GM12878 (cell line): ENCODE data around the gene FNDC4.

ENCODE experiments used
- CBFB ChIP-seq: IDR thresholded peaks from 2 replicates; pipeline ENCODE4 v1.6.1; 2016; ENCODE audit warnings: antibody characterized with exemption, low read depth
- CEBPB ChIP-seq, 2 experiments: fragments of 150-350 bp in 1 of 2; IDR thresholded peaks; 2 replicates each; pipeline ENCODE4 v1.6.1; 2012 to 2014; ENCODE audit warnings: low read depth in 2 of 2, low read length in 2 of 2, borderline replicate concordance in 1 of 2, inconsistent platforms in 1 of 2
- EP300 ChIP-seq, 2 experiments: fragments of 150-350 bp in 1 of 2; IDR thresholded peaks; 2 replicates each; pipeline ENCODE4 v1.6.1; 2011 to 2012; ENCODE audit warnings: low read depth in 2 of 2, low read length in 2 of 2, borderline replicate concordance in 1 of 2, improper control_type of control experiment in 1 of 2, inconsistent platforms in 1 of 2; ENCODE audit not compliant: control insufficient read depth in 1 of 2
- EZH2 ChIP-seq: IDR thresholded peaks from 2 replicates; pipeline ENCODE4 v1.6.1; 2012; ENCODE audit warnings: low read depth, mild to moderate bottlenecking, control low read depth, inconsistent platforms, low read length, borderline replicate concordance; ENCODE audit not compliant: control insufficient read depth
- IKZF2 ChIP-seq, 2 experiments: fragments of 450-650 bp; IDR thresholded peaks; 2 replicates each; pipeline ENCODE4 v1.6.1; 2017; ENCODE audit warnings: mild to moderate bottlenecking in 2 of 2, moderate library complexity in 2 of 2
- JUND ChIP-seq: IDR thresholded peaks from 2 replicates; pipeline ENCODE4 v1.6.1; 2012; ENCODE audit warnings: low read depth, mild to moderate bottlenecking, low read length, improper control_type of control experiment, moderate library complexity
- POLR2AphosphoS5 ChIP-seq: IDR thresholded peaks from 2 replicates; pipeline ENCODE4 v1.6.1; 2011; ENCODE audit warnings: mild to moderate bottlenecking, low read length, inconsistent platforms
- TF ChIP-seq, protein P1 (sequence below): IDR thresholded peaks from 2 replicates; pipeline ENCODE4 v1.6.1; 2011; ENCODE audit warnings: borderline replicate concordance, low read depth, mild to moderate bottlenecking, moderate library complexity, low read length; ENCODE audit not compliant: insufficient read depth, poor library complexity, severe bottlenecking
- TF ChIP-seq, protein P2 (sequence below): IDR thresholded peaks from 2 replicates; pipeline ENCODE4 v1.6.1; 2011; ENCODE audit warnings: low read depth, low read length, improper control_type of control experiment, borderline replicate concordance
- TF ChIP-seq, protein P3 (sequence below), 3 experiments: IDR thresholded peaks in 2 of 3; conservative IDR thresholded peaks in 1 of 3; 2 replicates each; pipeline ENCODE4 v1.5.1; 2011; ENCODE audit warnings: low read depth in 3 of 3, low read length in 3 of 3, mild to moderate bottlenecking in 3 of 3, control low read depth in 2 of 3, moderate library complexity in 2 of 3, inconsistent platforms in 1 of 3, mixed read lengths in 1 of 3; ENCODE audit not compliant: control insufficient read depth in 2 of 3, insufficient read depth in 1 of 3; ENCODE audit errors: extremely low read depth in 1 of 3
- TF ChIP-seq, protein P4 (sequence below): fragments of 450-650 bp; IDR thresholded peaks from 2 replicates; pipeline ENCODE4 v1.6.1; 2014; ENCODE audit warnings: mild to moderate bottlenecking
- TF ChIP-seq, protein P5 (sequence below): fragments of 450-650 bp; formaldehyde crosslinking; IDR thresholded peaks from 2 replicates; pipeline ENCODE4 v1.4.0; 2022; ENCODE audit warnings: mild to moderate bottlenecking, moderate library complexity
- TF ChIP-seq, protein P6 (sequence below): IDR thresholded peaks from 2 replicates; pipeline ENCODE4 v1.6.1; 2012; ENCODE audit warnings: mild to moderate bottlenecking, low read depth, low read length
- TF ChIP-seq, protein P7 (sequence below): IDR thresholded peaks from 2 replicates; pipeline ENCODE4 v1.6.1; 2011; ENCODE audit warnings: borderline replicate concordance, low read depth, mild to moderate bottlenecking, moderate library complexity, mixed read lengths, low read length; ENCODE audit not compliant: insufficient read depth; ENCODE audit errors: extremely low read length

DNA sequence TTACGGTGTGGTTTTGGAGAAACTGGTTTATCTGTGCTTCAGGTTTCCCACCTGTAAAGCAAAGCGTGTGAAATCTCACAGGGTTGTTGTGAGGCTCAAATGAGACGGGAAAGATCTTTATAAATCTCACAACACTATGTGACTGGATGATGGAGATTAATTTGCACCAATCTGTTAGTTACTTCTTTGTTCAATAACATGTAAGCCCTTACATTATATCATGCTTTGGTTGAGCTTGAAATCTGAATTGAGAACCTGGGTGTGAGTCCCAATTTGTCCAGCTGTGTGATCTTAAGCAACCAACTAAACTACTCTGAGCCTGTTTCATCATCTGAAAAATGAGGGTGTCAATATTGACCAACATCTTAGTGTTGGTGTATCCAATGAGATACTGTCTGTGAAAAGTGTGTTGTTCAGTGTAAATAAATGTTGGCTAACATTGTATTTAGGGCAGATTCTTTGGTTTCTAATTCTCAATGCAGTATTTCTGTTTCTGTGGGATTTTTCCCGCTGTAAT is 898 bp upstream of the FNDC4 start:
- TF ChIP-seq, protein P1, sequence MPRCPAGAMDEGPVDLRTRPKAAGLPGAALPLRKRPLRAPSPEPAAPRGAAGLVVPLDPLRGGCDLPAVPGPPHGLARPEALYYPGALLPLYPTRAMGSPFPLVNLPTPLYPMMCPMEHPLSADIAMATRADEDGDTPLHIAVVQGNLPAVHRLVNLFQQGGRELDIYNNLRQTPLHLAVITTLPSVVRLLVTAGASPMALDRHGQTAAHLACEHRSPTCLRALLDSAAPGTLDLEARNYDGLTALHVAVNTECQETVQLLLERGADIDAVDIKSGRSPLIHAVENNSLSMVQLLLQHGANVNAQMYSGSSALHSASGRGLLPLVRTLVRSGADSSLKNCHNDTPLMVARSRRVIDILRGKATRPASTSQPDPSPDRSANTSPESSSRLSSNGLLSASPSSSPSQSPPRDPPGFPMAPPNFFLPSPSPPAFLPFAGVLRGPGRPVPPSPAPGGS = no peak
- TF ChIP-seq, protein P2, sequence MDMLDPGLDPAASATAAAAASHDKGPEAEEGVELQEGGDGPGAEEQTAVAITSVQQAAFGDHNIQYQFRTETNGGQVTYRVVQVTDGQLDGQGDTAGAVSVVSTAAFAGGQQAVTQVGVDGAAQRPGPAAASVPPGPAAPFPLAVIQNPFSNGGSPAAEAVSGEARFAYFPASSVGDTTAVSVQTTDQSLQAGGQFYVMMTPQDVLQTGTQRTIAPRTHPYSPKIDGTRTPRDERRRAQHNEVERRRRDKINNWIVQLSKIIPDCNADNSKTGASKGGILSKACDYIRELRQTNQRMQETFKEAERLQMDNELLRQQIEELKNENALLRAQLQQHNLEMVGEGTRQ = no peak
- TF ChIP-seq EP300 (IDR thresholded peaks at IDR 0.05; ENCODE audit: borderline replicate concordance in 1 of 2, control insufficient read depth in 1 of 2, low read depth in 2 of 2, low read length in 2 of 2) (no peak), CEBPB (IDR thresholded peaks at IDR 0.05; ENCODE audit: borderline replicate concordance in 1 of 2, low read depth in 2 of 2, low read length in 2 of 2) (no peak), IKZF2 (IDR thresholded peaks at IDR 0.05) (no peak), JUND (no peak), POLR2AphosphoS5 (no peak), CBFB (no peak), EZH2 (no peak)
- TF ChIP-seq, protein P3, sequence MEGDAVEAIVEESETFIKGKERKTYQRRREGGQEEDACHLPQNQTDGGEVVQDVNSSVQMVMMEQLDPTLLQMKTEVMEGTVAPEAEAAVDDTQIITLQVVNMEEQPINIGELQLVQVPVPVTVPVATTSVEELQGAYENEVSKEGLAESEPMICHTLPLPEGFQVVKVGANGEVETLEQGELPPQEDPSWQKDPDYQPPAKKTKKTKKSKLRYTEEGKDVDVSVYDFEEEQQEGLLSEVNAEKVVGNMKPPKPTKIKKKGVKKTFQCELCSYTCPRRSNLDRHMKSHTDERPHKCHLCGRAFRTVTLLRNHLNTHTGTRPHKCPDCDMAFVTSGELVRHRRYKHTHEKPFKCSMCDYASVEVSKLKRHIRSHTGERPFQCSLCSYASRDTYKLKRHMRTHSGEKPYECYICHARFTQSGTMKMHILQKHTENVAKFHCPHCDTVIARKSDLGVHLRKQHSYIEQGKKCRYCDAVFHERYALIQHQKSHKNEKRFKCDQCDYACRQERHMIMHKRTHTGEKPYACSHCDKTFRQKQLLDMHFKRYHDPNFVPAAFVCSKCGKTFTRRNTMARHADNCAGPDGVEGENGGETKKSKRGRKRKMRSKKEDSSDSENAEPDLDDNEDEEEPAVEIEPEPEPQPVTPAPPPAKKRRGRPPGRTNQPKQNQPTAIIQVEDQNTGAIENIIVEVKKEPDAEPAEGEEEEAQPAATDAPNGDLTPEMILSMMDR (IDR thresholded peaks at IDR 0.05 in 2 of 3, conservative IDR thresholded peaks at IDR 0.05 in 1 of 3; ENCODE audit: control insufficient read depth in 2 of 3, extremely low read depth in 1 of 3, insufficient read depth in 1 of 3, low read depth in 3 of 3, low read length in 3 of 3) = no peak
- TF ChIP-seq, protein P4, sequence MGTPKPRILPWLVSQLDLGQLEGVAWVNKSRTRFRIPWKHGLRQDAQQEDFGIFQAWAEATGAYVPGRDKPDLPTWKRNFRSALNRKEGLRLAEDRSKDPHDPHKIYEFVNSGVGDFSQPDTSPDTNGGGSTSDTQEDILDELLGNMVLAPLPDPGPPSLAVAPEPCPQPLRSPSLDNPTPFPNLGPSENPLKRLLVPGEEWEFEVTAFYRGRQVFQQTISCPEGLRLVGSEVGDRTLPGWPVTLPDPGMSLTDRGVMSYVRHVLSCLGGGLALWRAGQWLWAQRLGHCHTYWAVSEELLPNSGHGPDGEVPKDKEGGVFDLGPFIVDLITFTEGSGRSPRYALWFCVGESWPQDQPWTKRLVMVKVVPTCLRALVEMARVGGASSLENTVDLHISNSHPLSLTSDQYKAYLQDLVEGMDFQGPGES = no peak
- TF ChIP-seq, protein P5, sequence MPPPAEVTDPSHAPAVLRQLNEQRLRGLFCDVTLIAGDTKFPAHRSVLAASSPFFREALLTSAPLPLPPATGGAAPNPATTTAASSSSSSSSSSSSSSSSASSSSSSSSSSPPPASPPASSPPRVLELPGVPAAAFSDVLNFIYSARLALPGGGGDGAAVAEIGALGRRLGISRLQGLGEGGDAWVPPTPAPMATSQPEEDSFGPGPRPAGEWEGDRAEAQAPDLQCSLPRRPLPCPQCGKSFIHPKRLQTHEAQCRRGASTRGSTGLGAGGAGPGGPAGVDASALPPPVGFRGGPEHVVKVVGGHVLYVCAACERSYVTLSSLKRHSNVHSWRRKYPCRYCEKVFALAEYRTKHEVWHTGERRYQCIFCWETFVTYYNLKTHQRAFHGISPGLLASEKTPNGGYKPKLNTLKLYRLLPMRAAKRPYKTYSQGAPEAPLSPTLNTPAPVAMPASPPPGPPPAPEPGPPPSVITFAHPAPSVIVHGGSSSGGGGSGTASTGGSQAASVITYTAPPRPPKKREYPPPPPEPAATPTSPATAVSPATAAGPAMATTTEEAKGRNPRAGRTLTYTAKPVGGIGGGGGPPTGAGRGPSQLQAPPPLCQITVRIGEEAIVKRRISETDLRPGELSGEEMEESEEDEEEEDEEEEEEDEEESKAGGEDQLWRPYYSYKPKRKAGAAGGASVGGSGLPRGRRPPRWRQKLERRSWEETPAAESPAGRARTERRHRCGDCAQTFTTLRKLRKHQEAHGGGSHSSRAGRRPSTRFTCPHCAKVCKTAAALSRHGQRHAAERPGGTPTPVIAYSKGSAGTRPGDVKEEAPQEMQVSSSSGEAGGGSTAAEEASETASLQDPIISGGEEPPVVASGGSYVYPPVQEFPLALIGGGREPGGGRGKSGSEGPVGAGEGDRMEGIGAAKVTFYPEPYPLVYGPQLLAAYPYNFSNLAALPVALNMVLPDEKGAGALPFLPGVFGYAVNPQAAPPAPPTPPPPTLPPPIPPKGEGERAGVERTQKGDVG (CRISPR knock-in tag) = no peak
- TF ChIP-seq, protein P6, sequence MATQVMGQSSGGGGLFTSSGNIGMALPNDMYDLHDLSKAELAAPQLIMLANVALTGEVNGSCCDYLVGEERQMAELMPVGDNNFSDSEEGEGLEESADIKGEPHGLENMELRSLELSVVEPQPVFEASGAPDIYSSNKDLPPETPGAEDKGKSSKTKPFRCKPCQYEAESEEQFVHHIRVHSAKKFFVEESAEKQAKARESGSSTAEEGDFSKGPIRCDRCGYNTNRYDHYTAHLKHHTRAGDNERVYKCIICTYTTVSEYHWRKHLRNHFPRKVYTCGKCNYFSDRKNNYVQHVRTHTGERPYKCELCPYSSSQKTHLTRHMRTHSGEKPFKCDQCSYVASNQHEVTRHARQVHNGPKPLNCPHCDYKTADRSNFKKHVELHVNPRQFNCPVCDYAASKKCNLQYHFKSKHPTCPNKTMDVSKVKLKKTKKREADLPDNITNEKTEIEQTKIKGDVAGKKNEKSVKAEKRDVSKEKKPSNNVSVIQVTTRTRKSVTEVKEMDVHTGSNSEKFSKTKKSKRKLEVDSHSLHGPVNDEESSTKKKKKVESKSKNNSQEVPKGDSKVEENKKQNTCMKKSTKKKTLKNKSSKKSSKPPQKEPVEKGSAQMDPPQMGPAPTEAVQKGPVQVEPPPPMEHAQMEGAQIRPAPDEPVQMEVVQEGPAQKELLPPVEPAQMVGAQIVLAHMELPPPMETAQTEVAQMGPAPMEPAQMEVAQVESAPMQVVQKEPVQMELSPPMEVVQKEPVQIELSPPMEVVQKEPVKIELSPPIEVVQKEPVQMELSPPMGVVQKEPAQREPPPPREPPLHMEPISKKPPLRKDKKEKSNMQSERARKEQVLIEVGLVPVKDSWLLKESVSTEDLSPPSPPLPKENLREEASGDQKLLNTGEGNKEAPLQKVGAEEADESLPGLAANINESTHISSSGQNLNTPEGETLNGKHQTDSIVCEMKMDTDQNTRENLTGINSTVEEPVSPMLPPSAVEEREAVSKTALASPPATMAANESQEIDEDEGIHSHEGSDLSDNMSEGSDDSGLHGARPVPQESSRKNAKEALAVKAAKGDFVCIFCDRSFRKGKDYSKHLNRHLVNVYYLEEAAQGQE = no peak
- TF ChIP-seq, protein P7, sequence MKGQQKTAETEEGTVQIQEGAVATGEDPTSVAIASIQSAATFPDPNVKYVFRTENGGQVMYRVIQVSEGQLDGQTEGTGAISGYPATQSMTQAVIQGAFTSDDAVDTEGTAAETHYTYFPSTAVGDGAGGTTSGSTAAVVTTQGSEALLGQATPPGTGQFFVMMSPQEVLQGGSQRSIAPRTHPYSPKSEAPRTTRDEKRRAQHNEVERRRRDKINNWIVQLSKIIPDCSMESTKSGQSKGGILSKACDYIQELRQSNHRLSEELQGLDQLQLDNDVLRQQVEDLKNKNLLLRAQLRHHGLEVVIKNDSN = no peak
